ENCODE data around the gene SIK3. TPM values are rescaled to one million over a fixed set of nuclear protein-coding genes. Genes with fewer than 3 reads are reported as not detected.

Gene SIK3
- total RNA-seq, 1 donor, result 25.7 TPM

DNA sequence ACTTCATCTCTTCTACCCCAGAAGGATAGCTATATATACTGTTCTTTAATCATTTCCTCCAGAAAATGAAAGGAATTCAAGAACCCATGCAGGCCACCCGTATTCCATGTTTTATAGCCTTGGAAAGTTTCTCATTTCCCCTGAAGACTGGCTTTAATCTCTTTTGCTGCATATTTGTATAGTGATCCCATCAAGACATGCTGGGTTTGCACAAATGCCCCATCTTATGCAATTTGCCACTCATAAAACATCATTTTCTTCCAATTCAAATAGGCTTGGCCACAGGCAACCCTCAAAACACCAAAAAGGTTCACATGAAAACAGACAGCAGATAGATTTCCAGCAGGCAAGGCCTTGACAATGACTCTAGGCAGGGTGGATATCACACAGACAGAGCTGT is 232.5 kb downstream of the SIK3 start:
- Histone ChIP-seq H3K4me1 (ENCODE audit: insufficient read depth, low read length) (peaks cover 59% of the 10 kb centered on the region), H3K79me2 (ENCODE audit: insufficient read depth, low read length) (no peaks in the 10 kb centered on the region), H4K20me1 (ENCODE audit: insufficient read depth, low read length) (no peaks in the 10 kb centered on the region), H3K27ac (ENCODE audit: low read depth, low read length) (peak overlapping the region; percentile 94), H3K36me3 (ENCODE audit: insufficient read depth, low read length) (peaks cover 49% of the 10 kb centered on the region), H3K27me3 (ENCODE audit: insufficient read depth, low read length) (no peaks in the 10 kb centered on the region), H3K4me3 (ENCODE audit: insufficient read depth, low read length) (no peak overlapping the region), H3K4me2 (ENCODE audit: insufficient read depth, low read length) (peak overlapping the region; percentile 49), H3K9me3 (ENCODE audit: low read depth, low read length) (no peaks in the 10 kb centered on the region), H2AFZ (ENCODE audit: low read length) (no peak overlapping the region)
- DNase-seq (ENCODE audit: insufficient read length, low spot score, missing footprints), result no peak
- TF ChIP-seq, protein P1, sequence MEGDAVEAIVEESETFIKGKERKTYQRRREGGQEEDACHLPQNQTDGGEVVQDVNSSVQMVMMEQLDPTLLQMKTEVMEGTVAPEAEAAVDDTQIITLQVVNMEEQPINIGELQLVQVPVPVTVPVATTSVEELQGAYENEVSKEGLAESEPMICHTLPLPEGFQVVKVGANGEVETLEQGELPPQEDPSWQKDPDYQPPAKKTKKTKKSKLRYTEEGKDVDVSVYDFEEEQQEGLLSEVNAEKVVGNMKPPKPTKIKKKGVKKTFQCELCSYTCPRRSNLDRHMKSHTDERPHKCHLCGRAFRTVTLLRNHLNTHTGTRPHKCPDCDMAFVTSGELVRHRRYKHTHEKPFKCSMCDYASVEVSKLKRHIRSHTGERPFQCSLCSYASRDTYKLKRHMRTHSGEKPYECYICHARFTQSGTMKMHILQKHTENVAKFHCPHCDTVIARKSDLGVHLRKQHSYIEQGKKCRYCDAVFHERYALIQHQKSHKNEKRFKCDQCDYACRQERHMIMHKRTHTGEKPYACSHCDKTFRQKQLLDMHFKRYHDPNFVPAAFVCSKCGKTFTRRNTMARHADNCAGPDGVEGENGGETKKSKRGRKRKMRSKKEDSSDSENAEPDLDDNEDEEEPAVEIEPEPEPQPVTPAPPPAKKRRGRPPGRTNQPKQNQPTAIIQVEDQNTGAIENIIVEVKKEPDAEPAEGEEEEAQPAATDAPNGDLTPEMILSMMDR (IDR thresholded peaks at IDR 0.05; ENCODE audit: extremely low read depth, low read depth, low read length), result no peak

DNA sequence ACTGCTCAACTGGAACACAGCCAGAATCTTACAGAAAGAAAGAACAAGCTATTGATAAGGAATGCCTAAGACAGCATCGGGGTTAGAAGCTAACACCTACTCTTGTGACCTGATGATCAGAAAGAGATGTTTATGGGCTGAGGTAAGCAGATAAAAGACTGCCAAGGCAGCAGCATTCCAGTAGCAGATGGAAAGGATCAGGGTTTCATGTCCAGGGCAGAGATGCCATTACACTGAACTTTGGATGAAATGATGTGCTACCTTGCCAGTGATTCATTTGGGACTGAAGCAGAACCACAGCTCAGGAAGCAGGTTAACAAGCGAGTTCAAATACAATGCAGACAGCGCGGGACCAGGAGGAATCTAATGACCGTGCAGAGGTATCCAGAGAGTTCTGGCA is 233.7 kb downstream of the SIK3 start:
- TF ChIP-seq, protein P1 (IDR thresholded peaks at IDR 0.05; ENCODE audit: extremely low read depth, low read depth, low read length), result no peak
- Histone ChIP-seq H3K4me2 (ENCODE audit: insufficient read depth, low read length) (no peak overlapping the region), H4K20me1 (ENCODE audit: insufficient read depth, low read length) (no peaks in the 10 kb centered on the region), H2AFZ (ENCODE audit: low read length) (no peak overlapping the region), H3K4me3 (ENCODE audit: insufficient read depth, low read length) (no peak overlapping the region), H3K36me3 (ENCODE audit: insufficient read depth, low read length) (peaks cover 48% of the 10 kb centered on the region), H3K79me2 (ENCODE audit: insufficient read depth, low read length) (no peaks in the 10 kb centered on the region), H3K27ac (ENCODE audit: low read depth, low read length) (peak overlapping the region; percentile 94), H3K9me3 (ENCODE audit: low read depth, low read length) (no peaks in the 10 kb centered on the region), H3K27me3 (ENCODE audit: insufficient read depth, low read length) (no peaks in the 10 kb centered on the region), H3K4me1 (ENCODE audit: insufficient read depth, low read length) (peaks cover 59% of the 10 kb centered on the region)
- DNase-seq (ENCODE audit: insufficient read length, low spot score, missing footprints), result no peak

DNA sequence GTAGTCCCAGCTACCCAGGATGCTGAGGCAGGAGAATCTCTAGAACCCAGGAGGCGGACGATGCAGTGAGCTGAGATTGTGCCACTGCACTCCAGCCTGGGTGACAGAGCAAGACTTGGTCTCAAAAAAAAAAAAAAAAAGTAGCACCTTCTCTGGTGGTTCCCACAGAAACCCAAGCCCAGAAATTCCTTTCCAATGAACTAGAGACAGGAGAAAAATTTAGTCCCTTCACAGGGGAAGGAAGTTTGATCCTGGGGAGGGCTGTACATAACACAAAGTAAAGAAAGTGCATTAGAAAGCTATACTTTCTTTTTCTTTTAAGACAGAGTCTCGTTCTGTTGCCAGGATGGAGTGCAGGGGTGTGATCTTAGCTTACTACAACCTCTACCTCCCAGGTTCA is 235.3 kb downstream of the SIK3 start:
- Histone ChIP-seq H3K27ac (ENCODE audit: low read depth, low read length) (peak overlapping the region; percentile 94), H3K9me3 (ENCODE audit: low read depth, low read length) (no peaks in the 10 kb centered on the region), H3K27me3 (ENCODE audit: insufficient read depth, low read length) (no peaks in the 10 kb centered on the region), H3K36me3 (ENCODE audit: insufficient read depth, low read length) (peaks cover 55% of the 10 kb centered on the region), H4K20me1 (ENCODE audit: insufficient read depth, low read length) (no peaks in the 10 kb centered on the region), H3K4me1 (ENCODE audit: insufficient read depth, low read length) (peaks cover 62% of the 10 kb centered on the region), H3K4me2 (ENCODE audit: insufficient read depth, low read length) (no peak overlapping the region), H3K4me3 (ENCODE audit: insufficient read depth, low read length) (no peak overlapping the region), H2AFZ (ENCODE audit: low read length) (no peak overlapping the region), H3K79me2 (ENCODE audit: insufficient read depth, low read length) (no peaks in the 10 kb centered on the region)
- DNase-seq (ENCODE audit: insufficient read length, low spot score, missing footprints), result no peak
- TF ChIP-seq, protein P1 (IDR thresholded peaks at IDR 0.05; ENCODE audit: extremely low read depth, low read depth, low read length), result no peak

DNA sequence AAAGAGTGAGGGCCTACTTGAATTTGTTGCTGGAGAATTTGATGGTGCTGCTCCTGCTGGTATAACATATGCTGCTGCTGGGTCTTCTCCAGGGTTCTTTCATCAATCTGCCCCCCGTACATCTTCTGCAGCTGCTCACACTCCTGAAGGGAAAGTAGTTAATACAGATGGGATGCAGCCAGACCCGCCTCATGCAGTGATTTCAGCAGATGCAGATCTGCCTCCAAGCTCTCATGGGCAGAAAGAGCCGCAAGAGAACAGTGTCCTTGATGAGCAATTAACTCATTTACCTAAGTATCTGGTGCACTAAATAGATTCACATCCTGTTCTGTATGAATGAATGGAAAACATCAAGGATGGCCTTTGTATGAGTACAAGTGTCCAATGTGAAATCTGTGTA is 236.0 kb downstream of the SIK3 start:
- no peak for DNase-seq (ENCODE audit: insufficient read length, low spot score, missing footprints)
- Histone ChIP-seq H3K4me1 (ENCODE audit: insufficient read depth, low read length) (peaks cover 64% of the 10 kb centered on the region), H3K79me2 (ENCODE audit: insufficient read depth, low read length) (no peaks in the 10 kb centered on the region), H3K9me3 (ENCODE audit: low read depth, low read length) (no peaks in the 10 kb centered on the region), H4K20me1 (ENCODE audit: insufficient read depth, low read length) (no peaks in the 10 kb centered on the region), H3K27me3 (ENCODE audit: insufficient read depth, low read length) (no peaks in the 10 kb centered on the region), H3K4me3 (ENCODE audit: insufficient read depth, low read length) (no peak overlapping the region), H3K4me2 (ENCODE audit: insufficient read depth, low read length) (no peak overlapping the region), H3K36me3 (ENCODE audit: insufficient read depth, low read length) (peaks cover 53% of the 10 kb centered on the region), H2AFZ (ENCODE audit: low read length) (no peak overlapping the region), H3K27ac (ENCODE audit: low read depth, low read length) (peak overlapping the region; percentile 94)
- TF ChIP-seq, protein P1 (IDR thresholded peaks at IDR 0.05; ENCODE audit: extremely low read depth, low read depth, low read length), result no peak

Measured in osteoblast (primary cell).